AG04449 (cell line): Measurements from ENCODE around the gene GALM.
"Not testable (repeated sequence)": the region's sequence is repeated elsewhere in the genome, so short reads cannot be mapped to it uniquely, and the experiment has no call there.

Source experiments
- CTCF ChIA-PET: fragments of 350-600 bp; formaldehyde crosslinking; extraction: SDS; loops from one replicate; lab custom pipeline; 2021; ENCODE audit warnings: antibody characterized with exemption; lab: Yijun Ruan, JAX
- POLR2A ChIA-PET: fragments of 400-600, 350-600 bp; formaldehyde crosslinking; extraction: SDS; loops from one replicate; lab custom pipeline; 2020; ENCODE audit warnings: antibody characterized with exemption, inconsistent platforms; lab: Yijun Ruan, JAX
- DNase-seq: peaks from one replicate; pipeline ENCODE4 v3.0.0-alpha.2; 2010; ENCODE audit warnings: low read depth, low spot score
- H3K4me3 ChIP-seq: 2 replicates; pipeline ENCODE4 v1.5.1; 2011; ENCODE audit warnings: low read depth, mild to moderate bottlenecking, control low read depth, low read length
- CTCF ChIP-seq: IDR thresholded peaks from one replicate; pipeline ENCODE4 v1.5.1; 2011; ENCODE audit warnings: mild to moderate bottlenecking, moderate library complexity, low read length, control low read depth, inconsistent platforms; ENCODE audit not compliant: insufficient read depth; ENCODE audit errors: missing control alignments

The GALM gene

GRCh38 chr2:38671303-38671702 lies 5.4 kb downstream of the GALM start:
- POLR2A ChIA-PET: interaction anchor here (1.3 kb wide), 1 partner anchor 80 kb away, joined by 3 read pairs; the partner anchor contains the start of gene SRSF7
- no peak overlapping the region for H3K4me3 ChIP-seq
- TF ChIP-seq CTCF: no peak
- CTCF ChIA-PET: interaction anchor here (2.3 kb wide), 1 partner anchor 68 kb away, joined by 7 read pairs; no protein-coding TSS in a partner anchor
- DNase-seq: no peak

- CTCF ChIA-PET: interaction anchor here (0.9 to 2.3 kb wide), 3 partner anchors 10 to 90 kb away, joined by 4 to 7 read pairs (median 5); no protein-coding TSS in a partner anchor
- H3K4me3 ChIP-seq: no peak overlapping the region
- no peak for TF ChIP-seq CTCF
- POLR2A ChIA-PET: interaction anchor here (1.3 kb wide), 1 partner anchor 79 kb away, joined by 3 read pairs; the partner anchor contains the start of gene SRSF7
- DNase-seq: no peak
Measured at GRCh38 chr2:38671946-38672345, 6.0 kb downstream of the GALM start.

- TF ChIP-seq CTCF: no peak
- no peak for DNase-seq
- POLR2A ChIA-PET: interaction anchor here (1.3 kb wide), 2 partner anchors 79 kb away, joined by 3 to 4 read pairs; partner anchors contain the start of gene SRSF7
- H3K4me3 ChIP-seq: no peak overlapping the region
- CTCF ChIA-PET: interaction anchor here (0.9 to 1.2 kb wide), 2 partner anchors 9 to 91 kb away, joined by 4 to 5 read pairs; no protein-coding TSS in a partner anchor
Measured at GRCh38 chr2:38672445-38673391, 6.8 kb downstream of the GALM start.

- ChIA-PET POLR2A (no interaction called here), CTCF (no interaction called here)
Measured at GRCh38 chr2:38676681-38677080, 10.8 kb downstream of the GALM start.

GRCh38 chr2:38680868-38681267 lies 15.0 kb downstream of the GALM start:
- CTCF ChIA-PET: interaction anchor here (1.3 to 1.9 kb wide), 2 partner anchors 8 to 16 kb away, joined by 4 to 5 read pairs; partner anchors contain the start of gene GALM
- DNase-seq, H3K4me3 ChIP-seq, POLR2A ChIA-PET: not testable (repeated sequence)

More at GRCh38 chr2:38676681-38677080, 10.8 kb downstream of the GALM start:
- no peak for TF ChIP-seq CTCF
- no peak for DNase-seq
- H3K4me3 ChIP-seq: no peak overlapping the region

- POLR2A ChIA-PET: no interaction called here
- no peak for DNase-seq
- CTCF ChIA-PET: interaction anchor here (1.3 to 1.9 kb wide), 2 partner anchors 10 to 17 kb away, joined by 4 to 5 read pairs; partner anchors contain the start of gene GALM
- no peak for TF ChIP-seq CTCF
- H3K4me3 ChIP-seq: no peak overlapping the region
Measured at GRCh38 chr2:38682008-38682575, 16.2 kb downstream of the GALM start.

GRCh38 chr2:38682620-38683019 lies 16.7 kb downstream of the GALM start:
- POLR2A ChIA-PET, DNase-seq, H3K4me3 ChIP-seq: not testable (repeated sequence)
- CTCF ChIA-PET: interaction anchor here (1.9 kb wide), 1 partner anchor 10 kb away, joined by 5 read pairs; no protein-coding TSS in a partner anchor
